ENCODE measurements around the gene ALG5. TPM values are rescaled to one million over a fixed set of nuclear protein-coding genes. Genes with fewer than 3 reads are reported as not detected.

The ALG5 gene
- total RNA-seq, 1 donor from 2014 or later = 32.1 TPM

- no peaks in the 10 kb centered on the region for H3K9me3 Mint-ChIP-seq (ENCODE audit: low read depth)
- no peaks in the 10 kb centered on the region for H3K27me3 Mint-ChIP-seq (ENCODE audit: low read depth)
- no peak for DNase-seq (ENCODE audit: low spot score)
- H3K27ac Mint-ChIP-seq (ENCODE audit: unreplicated experiment) = no peak overlapping the region
- H3K36me3 Mint-ChIP-seq (ENCODE audit: low read depth) = no peaks in the 10 kb centered on the region
- no peak overlapping the region for H3K4me3 Mint-ChIP-seq (ENCODE audit: unreplicated experiment)
- H3K4me1 Mint-ChIP-seq (ENCODE audit: low read depth) = peaks cover 31% of the 10 kb centered on the region
- TF ChIP-seq CTCF (IDR thresholded peaks at IDR 0.05) = no peak
Observed at GRCh38 chr13:36921631-36922301, 77.4 kb downstream of the ALG5 start.

- H3K9me3 Mint-ChIP-seq (ENCODE audit: low read depth) = no peaks in the 10 kb centered on the region
- no peak overlapping the region for H3K27ac Mint-ChIP-seq (ENCODE audit: unreplicated experiment)
- DNase-seq (ENCODE audit: low spot score) = no peak
- peak overlapping the region; percentile 64 for H3K4me3 Mint-ChIP-seq (ENCODE audit: unreplicated experiment)
- peaks cover 32% of the 10 kb centered on the region for H3K4me1 Mint-ChIP-seq (ENCODE audit: low read depth)
- no peaks in the 10 kb centered on the region for H3K27me3 Mint-ChIP-seq (ENCODE audit: low read depth)
- no peak for TF ChIP-seq CTCF (IDR thresholded peaks at IDR 0.05)
- no peaks in the 10 kb centered on the region for H3K36me3 Mint-ChIP-seq (ENCODE audit: low read depth)
Observed at GRCh38 chr13:36920616-36921185, 78.4 kb downstream of the ALG5 start.

DNA sequence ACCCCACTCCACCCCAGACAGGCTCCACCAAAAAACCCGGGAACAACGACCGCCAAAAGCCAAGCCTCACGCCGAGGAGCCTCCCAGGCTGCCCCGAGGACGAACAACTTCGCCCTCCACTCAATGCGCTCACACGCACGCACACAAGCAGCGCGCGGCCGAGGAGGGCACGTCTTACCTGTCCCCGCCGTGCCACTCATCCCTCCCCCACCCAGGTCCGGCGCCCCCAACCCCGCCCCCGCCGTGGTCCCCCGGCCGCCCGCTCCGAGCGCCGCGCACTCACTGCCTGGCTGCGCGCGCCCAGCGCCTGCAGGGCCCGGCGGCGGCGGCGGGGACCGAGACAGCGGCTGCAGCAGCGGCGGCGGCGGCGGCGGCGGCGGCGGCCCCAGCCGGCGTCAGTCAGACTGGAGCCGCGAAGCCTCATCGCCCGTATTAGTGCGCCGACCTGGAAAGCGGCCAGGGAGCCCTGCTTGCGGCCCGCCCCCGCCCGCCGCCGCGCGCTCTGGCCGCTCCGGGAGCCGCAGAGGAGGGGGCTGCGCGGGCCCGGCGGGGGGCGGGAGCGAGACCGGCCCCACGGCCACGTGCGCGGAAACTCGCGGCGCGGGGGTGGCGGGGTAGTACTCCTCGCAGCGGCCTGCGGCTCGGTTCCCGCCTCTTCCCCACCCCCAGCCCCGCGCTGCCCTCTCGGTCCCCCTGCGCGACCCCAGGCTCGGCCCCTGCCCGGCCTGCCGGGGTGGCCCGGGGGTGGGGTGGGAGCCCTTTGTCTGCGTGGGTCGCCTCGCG, 79.1 kb downstream of the ALG5 start, which contains the start of gene SMAD9:
SMAD9 (minus strand) TSS at position 406 of the 783 bp plus-strand sequence. CDS start 40,549 bp downstream, outside the sequence.
- Mint-ChIP-seq H3K27ac (ENCODE audit: unreplicated experiment) (peak within 1 kb of the TSS; percentile 94), H3K36me3 (ENCODE audit: low read depth) (no peaks in the 10 kb centered on the region), H3K4me3 (ENCODE audit: unreplicated experiment) (peak within 1 kb of the TSS; percentile 92), H3K27me3 (ENCODE audit: low read depth) (no peaks in the 10 kb centered on the region), H3K9me3 (ENCODE audit: low read depth) (no peaks in the 10 kb centered on the region), H3K4me1 (ENCODE audit: low read depth) (peaks cover 32% of the 10 kb centered on the region)
- no peak for TF ChIP-seq CTCF (IDR thresholded peaks at IDR 0.05)
- DNase-seq (ENCODE audit: low spot score) = no peak

- TF ChIP-seq CTCF (IDR thresholded peaks at IDR 0.05) = no peak
- no peaks in the 10 kb centered on the region for H3K9me3 Mint-ChIP-seq (ENCODE audit: low read depth)
- H3K4me3 Mint-ChIP-seq (ENCODE audit: unreplicated experiment) = peak overlapping the region; percentile 92
- no peak for DNase-seq (ENCODE audit: low spot score)
- H3K36me3 Mint-ChIP-seq (ENCODE audit: low read depth) = no peaks in the 10 kb centered on the region
- no peaks in the 10 kb centered on the region for H3K27me3 Mint-ChIP-seq (ENCODE audit: low read depth)
- H3K27ac Mint-ChIP-seq (ENCODE audit: unreplicated experiment) = peak overlapping the region; percentile 94
- peaks cover 32% of the 10 kb centered on the region for H3K4me1 Mint-ChIP-seq (ENCODE audit: low read depth)
Observed at GRCh38 chr13:36919171-36919832, 79.8 kb downstream of the ALG5 start.
